NCI-H2107 treated with DMSO at 0.1 percent for 48 hours (cell line): ENCODE results near the gene MCU.
A peak's percentile ranks its signal among the peaks of the same experiment; 100 is the strongest.
"Not testable (repeated sequence)": the region's sequence is repeated elsewhere in the genome, so short reads cannot be mapped to it uniquely, and the experiment has no call there.

ENCODE experiments used
- DNase-seq: peaks from one replicate; lab custom pipeline; 2025; ENCODE audit not compliant: unreplicated experiment; lab: John Stamatoyannopoulos, UW

Gene MCU

DNA sequence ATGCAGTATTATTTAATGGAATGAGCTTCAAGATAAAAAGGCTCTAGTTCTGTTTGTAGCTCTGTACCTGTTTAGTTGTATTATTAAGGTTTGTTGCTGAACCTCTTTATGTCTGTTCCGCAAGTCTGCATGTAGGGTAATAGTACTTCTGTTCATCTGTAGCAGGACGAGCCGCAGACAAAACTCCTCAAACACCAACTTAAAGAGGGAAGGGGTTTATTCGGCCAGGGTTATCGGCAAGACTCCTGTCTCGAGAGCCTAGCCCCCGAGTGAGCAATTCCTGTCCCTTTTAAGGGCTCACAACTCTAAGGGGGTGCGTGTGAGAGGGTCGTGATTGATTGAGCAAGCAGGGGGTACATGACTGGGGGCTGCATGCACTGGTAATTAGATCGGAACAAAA lies 67.0 kb downstream of the MCU start:
- DNase-seq, result not testable (repeated sequence)

DNA sequence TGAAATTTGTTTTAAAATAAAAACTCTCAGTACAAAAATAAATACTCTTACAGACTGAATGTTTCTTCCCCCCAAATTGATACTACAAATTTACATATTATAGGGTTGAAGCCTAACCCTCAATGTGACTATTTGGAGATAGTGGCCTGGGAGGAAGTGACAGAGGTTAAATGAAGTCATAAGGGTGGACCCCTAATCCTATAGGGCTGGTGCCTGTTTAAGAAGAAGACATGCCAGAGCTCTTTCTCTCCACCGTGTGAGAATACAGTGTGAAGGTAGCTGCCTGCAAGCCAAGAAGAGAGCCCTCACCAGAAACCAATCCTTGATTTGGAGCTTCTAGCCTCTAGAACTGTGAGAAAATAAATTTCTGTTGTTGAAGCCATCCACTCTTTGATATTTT lies 67.6 kb downstream of the MCU start:
- no peak for DNase-seq

DNA sequence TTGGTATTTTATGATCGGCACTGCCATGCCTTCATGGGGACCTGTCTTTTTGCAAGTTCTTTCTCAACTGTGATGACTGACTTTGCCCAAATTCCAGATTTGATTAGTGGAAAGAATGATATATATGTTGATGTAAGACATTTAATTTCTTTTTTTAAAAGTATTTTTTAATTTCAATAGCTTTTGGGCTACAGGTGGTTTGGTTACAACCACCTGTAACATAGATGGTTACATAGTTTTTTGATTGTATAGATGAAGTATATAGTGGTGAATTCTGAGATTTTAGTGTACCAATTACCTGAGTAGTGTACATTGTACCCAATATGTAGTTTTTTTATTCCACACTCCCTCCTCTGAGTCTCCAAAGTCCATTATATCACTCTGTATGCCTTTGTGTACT lies 69.6 kb downstream of the MCU start:
- no peak for DNase-seq

DNA sequence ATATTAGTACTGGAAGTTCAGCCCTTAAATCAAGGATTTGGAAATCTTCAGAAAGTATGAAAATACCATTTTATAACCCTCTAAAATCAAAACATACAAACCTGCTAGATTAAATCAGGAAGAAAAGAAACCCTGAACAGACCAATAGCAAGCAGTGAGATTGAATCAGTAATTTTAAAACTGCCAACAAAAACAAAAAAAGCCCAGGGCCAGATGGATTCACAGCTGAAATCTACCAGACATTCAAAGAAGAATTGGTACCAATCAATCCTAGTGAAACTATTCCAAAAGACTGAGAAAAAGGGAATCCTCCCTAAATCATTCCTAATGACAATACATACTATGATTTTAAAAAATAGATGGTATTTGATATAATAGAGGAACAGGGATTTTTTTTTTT lies 70.1 kb downstream of the MCU start:
- no peak for DNase-seq

GRCh38 chr10:72763201-72763600 lies 71.3 kb downstream of the MCU start:
- no peak for DNase-seq

DNA sequence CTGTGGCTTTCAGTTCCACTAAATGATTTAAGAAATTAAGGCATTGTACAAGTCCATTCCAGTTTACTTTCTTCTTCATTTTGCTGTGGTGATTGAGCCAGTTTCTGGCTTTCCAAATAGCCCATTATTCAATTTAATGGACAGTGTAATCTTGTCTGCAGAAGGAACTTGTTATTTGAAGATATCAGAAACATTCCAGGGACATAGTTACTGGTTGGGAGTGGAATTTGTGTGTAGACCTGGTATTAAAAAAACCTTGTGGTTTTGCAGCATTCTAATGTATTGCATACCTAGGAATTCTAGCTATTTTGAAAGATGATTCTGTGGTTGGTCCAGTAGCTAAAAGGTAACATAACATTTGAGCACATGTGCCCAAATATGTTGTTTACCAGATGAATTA lies 72.2 kb downstream of the MCU start:
- no peak for DNase-seq

GRCh38 chr10:72765051-72765745 lies 73.3 kb downstream of the MCU start:
- DNase-seq, result no peak

GRCh38 chr10:72771195-72771594 lies 79.3 kb downstream of the MCU start:
- DNase-seq, result not testable (repeated sequence)

- no peak for DNase-seq
These were observed 80.1 kb downstream of the MCU start for GRCh38 chr10:72772031-72772430.

DNA sequence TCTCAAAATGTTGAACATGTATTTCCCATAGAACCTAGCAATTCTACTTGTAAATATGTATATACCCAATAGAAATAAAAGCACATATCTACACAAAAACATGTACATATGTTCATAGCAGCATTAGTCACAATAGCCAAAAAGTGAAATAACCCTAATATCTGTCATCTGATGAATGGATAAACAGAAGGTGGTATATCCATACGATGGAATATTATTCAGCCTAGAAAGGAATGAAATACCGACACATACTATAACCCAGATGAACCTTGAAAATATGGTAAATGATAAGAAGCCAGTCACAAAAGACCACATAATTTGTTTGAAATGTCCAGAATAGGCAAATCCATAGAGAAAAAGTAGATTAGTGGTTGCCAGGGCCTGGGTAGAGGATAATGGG lies 87.9 kb downstream of the MCU start:
- no peak for DNase-seq

- no peak for DNase-seq
These were observed 90.8 kb downstream of the MCU start for GRCh38 chr10:72782649-72783330.

- no peak for DNase-seq
These were observed 91.5 kb downstream of the MCU start for GRCh38 chr10:72783410-72783833.

- DNase-seq, result no peak
These were observed 92.8 kb downstream of the MCU start for GRCh38 chr10:72784551-72785351.

GRCh38 chr10:72785409-72785808 lies 93.5 kb downstream of the MCU start:
- no peak for DNase-seq

GRCh38 chr10:72790216-72790990 lies 98.5 kb downstream of the MCU start:
- DNase-seq, result peak; percentile 11

GRCh38 chr10:72792288-72792687 lies 100.3 kb downstream of the MCU start:
- DNase-seq, result no peak

DNA sequence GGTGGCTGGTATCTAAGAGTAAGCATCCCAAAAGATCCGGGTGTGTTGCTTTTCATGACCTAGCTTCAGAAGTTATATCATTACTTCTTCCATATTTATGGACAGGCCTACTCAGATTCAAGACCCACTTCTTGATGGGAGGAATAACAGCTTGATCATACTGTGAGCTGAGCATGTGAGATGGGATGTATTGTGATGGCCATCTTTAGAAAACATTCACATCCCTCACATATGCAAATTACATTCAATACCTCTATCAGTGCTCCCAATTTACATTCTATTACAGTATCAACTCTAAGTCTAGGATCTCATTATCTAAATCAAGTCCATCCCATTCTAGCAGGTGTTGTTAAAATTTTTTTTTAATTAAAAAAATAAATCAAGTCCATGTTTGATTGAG lies 101.8 kb downstream of the MCU start:
- no peak for DNase-seq

- no peak for DNase-seq
These were observed 102.3 kb downstream of the MCU start for GRCh38 chr10:72794260-72794659.

DNA sequence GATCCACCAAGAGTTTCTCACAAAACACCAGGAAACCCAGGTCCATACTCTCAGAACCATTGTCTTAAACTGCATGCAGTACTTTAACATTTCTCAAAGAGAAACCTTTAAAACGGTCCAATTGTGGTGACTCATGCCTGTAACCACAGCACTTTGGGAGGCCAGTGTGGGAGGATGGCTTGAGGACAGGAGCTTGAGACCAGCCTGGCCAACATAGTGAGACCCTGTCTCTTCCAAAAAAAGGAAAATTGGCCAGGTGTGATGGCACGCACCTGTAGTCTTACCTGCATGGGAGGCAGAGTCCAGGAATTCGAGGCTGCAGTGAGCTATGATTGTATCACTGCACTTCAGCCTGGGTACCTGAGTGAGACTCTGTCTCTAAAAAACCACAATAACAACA lies 104.1 kb downstream of the MCU start:
- DNase-seq, result no peak

- no peak for DNase-seq
These were observed 104.6 kb downstream of the MCU start for GRCh38 chr10:72796538-72796937.
